ENCODE measurements around the gene PLEKHM1.
"Not testable (repeated sequence)": the region's sequence is repeated elsewhere in the genome, so short reads cannot be mapped to it uniquely, and the experiment has no call there.

PLEKHM1 gene

DNA sequence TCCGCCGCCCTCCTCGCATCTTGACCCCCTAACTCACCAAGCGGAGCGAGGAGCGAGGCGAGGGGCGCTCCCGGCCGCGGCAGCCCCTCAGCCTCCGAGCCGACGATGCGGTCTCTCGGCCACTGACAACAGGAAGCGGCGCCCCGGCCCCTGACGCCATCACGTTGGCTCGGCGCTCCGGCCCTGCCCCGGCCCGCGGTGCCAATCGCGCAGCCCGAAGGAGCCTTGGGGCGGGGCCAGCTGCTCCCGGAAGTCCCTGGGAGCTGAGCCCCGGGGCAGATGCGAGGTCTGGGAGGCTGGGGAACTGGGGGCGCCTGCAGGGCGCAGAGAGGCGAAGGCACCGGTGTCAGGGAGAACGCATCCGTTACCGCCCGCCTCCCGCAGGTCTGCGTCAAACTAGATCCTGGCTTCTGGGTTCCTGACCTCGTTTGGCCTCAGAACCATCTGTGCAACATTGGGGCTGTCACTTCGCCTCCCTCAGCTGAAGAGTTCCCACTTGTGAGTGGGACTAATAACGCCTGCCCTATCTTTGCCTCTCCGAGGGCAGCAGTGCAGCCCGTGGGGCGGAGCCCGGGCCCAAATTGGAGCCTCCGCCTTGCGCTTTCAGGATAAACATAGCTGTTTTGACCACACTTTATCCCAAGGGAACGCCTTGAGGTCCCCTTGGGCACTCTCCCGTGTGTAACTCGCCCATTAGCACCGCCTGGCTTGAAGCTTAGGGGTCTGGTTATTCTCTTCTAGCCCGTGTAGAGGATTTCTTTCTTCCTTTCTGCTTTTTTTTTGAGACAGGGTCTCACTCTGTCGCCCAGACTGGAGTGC, at the start of gene PLEKHM1:
Gene PLEKHM1, minus strand, starts transcription at position 107 of the 819 bp plus-strand sequence. CDS start 8,237 bp downstream, outside the sequence.
- peak; percentile 60 for DNase-seq (ENCODE audit: low spot score)

DNA sequence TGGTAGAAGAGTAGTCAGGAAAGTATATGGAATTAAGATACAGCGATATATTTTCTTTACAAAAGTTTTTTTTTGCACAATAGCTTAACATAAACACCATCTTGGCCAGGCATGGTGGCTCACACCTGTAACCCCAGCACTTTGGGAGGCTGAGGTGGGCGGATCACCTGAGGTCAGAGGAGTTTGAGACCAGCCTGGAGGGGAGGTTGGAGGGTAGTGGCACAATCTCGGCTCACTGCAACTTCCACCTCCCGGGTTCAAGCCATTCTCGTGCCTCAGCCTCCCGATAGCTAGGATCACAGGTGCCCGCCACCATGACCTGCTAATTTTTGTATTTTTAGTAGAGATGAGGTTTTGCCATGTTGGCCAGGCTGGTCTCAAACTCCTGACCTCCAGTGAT, 47.6 kb upstream of the PLEKHM1 start:
- DNase-seq (ENCODE audit: low spot score) = not testable (repeated sequence)

DNA sequence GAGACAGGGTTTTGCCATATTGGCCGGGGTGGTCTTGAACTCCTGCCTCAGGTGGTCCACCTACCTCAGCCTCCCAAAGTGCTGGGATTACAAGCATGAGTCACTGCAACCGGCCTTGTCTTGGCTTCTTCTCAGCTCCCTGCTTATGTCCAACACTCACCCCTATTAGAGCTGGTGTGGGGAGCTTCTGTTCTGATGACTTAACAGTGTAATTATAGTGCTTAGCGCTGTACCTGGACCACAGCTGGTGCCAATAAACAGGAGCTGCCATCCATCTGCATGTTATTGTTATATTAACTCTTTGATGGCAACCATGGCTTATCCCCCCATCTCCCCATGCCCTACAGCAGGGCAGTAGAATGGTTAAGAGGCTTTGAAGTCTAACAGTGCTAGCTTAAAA, 15.6 kb upstream of the PLEKHM1 start:
- DNase-seq (ENCODE audit: low spot score) = not testable (repeated sequence)

DNA sequence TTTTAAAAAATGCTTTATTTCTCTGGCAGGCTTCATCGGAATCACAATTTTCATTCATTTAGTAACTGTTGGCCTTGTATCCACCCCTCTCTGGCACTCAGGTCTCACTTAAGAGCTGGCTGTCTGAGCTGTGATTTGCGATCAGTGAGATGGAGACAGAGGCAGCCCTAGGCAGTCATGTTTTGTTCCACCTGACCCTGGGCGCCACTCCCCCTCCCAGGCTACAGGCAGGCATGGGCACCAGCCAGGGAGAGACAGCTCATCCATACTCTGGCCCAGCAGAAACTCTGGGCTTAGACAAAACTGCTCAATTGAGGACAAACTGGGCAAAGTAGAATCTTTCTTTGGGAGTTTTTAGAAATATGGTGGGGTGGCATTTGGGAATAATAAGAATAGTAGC, 14.7 kb upstream of the PLEKHM1 start:
- DNase-seq (ENCODE audit: low spot score) = not testable (repeated sequence)

DNA sequence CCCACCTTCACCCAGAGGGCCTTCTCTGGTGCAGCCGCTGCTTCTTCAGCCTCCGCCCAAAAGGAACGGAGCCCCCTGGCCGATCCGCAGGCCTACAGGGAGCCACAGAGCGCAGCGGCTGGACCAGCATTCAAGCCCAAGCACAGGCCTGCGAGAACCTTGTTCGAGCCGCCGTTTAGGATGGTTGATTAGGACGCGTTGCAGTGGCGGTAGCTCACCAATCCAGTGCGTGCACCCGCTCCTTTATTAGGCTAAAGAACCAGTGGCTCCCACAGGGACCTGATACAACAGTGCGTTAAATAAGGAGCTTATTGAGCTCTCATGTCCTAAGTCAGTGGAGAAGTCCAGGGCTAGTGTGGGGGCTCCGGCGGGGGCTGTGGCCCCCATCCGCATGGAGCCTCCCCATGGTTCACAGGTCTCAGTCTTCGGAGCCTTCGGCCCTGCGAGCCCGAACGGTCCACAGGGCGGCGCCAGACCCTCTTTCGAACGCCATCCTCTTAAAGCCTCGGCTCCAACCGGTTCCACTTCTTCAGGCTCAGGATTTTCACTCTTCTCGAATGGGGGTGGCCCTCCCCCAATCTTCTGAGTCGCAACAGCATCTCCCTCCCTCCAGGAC, 10.7 kb upstream of the PLEKHM1 start:
- not testable (repeated sequence) for DNase-seq (ENCODE audit: low spot score)

DNA sequence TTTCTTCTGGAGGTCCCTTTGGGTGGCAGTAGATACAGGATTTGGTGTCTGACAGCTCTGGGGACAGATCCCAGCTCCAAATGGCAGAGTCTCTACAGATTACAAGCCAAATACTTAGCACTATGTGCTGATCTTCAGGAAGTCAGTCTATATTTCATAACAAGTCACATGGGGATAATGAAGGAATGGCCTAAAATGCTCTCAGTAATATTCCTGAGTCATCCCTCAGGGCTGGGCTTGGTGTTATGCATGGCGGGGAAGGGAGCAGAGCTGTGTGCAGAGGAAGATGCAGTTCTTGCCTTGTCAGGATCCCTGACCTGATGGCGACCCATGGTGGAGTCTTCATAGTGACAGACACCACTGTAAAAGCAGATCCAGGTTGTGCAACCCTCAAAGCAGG, 10.0 kb upstream of the PLEKHM1 start:
- DNase-seq (ENCODE audit: low spot score) = not testable (repeated sequence)

DNA sequence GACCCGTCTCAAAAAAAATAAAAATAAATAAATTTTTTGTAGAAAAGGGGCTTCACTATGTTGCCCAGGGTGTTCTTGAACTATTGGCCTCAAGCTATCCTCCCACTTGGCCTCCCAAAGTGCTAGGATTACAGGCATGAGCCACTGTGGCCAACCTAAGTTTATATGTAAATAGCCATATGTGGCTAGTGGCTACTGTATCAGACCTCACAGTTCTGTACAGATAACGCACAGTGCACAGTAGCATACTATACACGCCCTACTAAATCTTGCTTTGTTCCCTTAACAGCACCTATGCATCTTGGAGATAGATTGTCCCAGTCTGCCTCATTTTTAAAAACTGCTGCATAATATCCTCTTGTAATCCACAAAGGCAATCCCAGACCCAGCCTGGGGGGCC, 8.7 kb upstream of the PLEKHM1 start:
- DNase-seq (ENCODE audit: low spot score) = not testable (repeated sequence)

DNA sequence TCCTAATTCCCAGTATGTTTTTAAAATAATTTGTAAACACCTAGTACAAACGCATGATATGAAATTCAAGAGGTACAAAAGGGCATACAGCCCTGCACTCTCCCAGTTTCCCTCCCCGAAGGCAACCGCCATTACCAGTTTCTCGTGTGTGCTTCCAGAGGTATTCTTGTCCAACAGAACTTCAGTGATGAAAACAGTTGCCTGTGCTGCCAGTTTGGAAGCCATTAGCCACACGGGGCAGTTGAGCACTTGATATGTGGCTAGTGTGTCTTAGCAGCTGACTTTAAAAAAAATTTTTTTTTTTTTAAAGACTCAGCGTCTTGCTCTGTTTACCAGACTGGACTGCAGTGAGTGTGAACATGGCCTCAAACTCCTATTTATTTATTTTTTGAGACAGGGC, 7.9 kb upstream of the PLEKHM1 start:
- not testable (repeated sequence) for DNase-seq (ENCODE audit: low spot score)

DNA sequence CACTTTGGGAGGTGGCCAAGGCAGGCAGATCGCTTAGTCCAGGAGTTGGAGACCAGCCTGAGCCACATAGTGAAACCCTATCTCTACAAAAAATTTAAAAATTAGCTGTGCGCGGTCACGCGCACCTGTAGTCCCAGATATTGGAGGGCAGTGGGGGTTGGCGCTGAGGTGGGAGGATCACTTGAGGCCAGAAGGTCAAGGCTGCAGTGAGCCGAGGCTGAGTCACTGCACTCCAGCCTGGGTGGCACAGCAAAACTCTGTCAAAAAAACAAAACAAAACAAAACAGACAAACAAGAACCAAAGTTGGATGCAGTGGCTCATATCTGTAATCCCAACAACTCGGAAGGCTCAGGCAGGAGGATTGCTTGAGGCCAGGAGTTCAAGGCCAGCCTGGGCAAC, 6.9 kb upstream of the PLEKHM1 start:
- not testable (repeated sequence) for DNase-seq (ENCODE audit: low spot score)

DNA sequence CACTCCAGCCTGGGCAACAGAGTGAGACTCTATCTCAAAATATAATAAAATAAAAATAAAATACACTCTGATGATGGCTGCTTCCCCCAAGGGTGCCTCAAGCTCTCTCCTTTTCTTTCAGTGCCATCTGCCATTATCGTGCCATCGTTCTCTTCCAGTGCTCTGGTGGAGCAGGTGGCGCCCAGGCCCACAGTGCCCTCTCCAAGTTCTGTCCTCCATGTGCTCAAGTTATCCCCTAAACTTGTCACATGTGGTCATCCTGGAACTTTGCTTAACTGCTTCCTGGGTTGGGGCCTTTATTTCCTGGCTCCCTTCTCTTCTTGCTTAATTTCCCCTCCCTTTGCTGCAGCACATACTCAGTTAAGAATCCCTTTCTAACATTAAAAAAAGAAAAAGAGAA, 6.0 kb upstream of the PLEKHM1 start:
- not testable (repeated sequence) for DNase-seq (ENCODE audit: low spot score)

DNA sequence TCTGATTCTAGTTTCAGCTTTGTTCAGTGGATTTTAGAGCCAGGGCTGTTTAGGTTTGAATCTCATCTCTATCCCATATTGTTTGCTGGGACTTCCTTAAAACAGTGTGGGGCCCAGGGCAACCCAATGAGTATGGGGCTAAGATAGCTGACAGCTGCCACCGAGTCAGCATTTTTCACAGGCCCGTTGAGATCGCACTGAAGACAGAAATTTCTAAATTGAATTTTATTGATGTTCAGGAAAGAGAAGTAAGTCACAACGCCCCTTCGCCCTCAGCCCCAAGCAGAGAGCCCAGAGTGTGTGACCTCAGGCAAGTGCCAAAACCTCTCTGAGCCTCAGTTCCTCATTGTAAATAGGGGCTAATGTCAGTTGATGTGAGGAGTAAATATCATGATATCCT, 4.0 kb upstream of the PLEKHM1 start:
- not testable (repeated sequence) for DNase-seq (ENCODE audit: low spot score)

DNA sequence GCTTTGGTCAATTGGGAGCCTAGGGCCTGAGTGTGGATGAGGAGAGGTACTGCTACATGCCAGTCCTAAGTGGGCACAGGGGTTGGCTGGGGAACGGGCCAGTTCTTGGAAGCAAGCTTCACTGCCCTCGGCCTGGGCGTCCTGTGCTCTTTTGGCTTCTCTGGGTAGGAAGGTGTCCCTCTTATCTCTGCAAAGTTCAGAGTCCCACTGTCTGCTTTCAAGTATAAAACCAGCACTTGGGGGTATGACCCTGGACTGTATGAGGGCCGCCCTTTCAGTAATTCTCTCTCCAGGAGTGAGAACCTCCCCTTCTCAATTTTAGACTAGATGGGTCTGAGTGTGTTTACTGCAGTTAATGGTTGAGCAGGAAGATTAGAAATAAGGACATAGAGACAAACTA, 1.6 kb upstream of the PLEKHM1 start:
- DNase-seq (ENCODE audit: low spot score) = not testable (repeated sequence)

DNA sequence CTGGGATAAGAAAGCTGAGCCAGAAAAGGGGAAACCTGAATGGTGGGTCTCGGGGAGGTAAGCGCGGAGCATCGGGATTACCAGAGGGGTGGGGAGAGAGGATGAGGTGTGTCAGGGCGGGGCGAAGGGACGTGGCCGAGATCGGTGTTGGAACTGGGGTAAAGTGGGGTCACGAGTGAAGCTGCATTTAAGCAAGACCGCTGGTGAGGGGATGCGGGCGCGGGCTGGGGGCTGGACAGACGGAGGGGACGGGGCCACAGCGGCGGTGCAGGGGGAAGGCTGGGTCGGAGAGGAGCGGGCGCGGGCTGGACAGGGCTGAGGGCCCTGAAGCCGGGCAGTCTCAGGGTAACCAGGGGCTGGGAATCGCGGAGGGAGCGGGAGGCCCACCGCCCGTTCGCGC, 323 bp downstream of the PLEKHM1 start:
- not testable (repeated sequence) for DNase-seq (ENCODE audit: low spot score)

DNA sequence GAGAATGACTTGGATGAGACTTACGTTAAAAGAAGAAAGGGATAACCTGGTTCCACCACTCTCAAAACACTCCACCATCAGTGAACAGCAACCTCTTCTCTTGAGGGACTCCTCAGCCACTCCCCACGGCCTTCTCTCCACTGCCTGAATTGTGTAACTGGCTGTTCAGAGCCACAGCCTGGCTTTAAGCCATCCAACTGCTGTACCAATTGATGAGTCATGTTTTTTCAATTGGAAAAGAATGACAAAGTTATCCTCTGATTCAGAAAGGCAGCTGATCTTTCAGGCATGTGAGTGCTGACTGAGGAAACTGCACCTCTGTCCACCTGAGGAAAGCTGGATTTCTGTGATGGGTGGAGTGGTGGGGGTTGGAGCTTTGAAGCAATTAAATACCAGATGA, 2.8 kb downstream of the PLEKHM1 start:
- peak; percentile 71 for DNase-seq (ENCODE audit: low spot score)

DNA sequence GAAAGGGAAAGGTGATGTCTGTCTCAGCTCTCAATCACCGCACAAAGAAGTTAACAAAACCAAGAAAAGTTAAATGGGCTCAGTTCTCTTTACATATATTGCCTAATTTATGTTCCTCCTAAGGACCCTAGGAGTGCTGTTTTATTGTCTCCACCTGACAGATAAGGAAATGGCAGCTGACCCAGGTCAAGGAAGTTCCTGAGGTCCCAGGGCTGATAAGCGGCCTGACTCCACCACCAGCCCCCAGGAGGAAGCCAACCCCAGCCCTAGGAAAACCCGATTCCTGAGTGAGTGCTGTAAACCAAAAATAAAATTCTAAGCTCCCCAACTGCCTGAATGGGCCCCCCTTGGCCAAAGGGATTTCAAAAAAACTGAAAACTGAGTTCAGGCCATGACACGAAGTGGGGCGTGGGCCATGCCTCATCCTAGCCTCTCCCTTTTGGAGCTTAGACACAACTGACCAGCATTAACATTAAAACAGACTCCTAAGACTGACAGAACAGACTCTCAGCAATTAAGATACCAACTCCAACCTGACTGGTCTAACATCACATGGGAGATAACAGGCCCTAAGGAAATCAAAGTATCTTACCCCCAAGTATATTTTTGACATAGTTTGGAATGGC, 6.8 kb downstream of the PLEKHM1 start:
- not testable (repeated sequence) for DNase-seq (ENCODE audit: low spot score)

DNA sequence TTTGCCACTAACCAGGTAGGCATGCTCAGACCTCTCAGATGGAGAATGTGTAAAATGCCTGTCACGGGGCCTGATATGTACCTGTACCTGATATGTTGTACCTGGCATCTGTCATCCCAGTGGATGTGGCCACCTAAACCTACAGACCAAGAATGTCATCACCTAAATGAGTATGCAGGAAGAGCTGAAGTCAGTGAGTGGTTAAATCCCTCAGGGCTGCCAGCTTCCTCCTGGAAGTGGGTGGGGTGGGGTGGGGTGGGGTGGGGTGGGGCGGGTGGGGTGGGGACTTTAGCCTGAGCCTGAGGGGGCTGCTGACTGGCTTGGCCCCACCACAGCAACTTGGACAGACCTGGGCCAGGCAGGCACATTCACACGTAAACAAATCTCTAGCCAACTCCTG, 7.3 kb downstream of the PLEKHM1 start:
- DNase-seq (ENCODE audit: low spot score) = not testable (repeated sequence)

DNA sequence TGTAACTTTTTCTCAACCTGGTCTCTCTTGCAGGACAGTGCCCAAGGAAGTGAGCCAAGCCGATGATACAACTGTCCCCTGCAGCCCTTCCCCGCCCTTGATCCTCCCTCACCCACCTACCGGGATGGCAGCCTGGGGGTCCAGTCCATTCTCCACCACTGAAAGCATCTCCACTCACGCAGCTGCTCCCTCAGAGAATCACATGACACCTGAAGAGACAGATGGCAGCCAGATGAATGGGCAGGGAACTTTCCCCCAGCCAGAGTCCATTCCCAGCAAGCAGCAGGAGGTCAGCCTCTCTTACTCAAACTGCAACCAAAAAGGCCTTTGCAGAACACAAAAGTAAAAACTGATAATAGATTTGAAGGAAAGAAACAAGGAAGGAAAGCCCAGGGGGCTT, 8.2 kb downstream of the PLEKHM1 start:
- DNase-seq (ENCODE audit: low spot score) = not testable (repeated sequence)

DNA sequence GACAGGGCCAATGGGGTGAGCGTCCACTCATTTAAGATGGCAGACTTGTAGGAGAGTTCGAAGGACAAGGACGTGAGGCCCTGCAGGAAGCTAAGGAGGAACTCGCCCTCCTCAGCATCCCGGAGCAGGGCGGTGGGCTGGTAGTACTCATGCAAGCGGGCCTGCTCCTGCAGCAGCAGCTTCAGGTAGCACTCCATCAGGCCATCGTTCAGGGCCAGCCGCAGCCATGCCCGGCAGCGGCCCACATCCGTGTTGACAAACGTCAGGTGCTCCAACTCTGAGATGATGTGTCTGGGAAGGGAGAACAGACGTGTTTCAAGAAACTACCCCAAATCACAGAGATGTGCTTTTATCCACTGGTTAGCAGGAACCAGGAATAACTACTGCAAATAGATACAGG, 15.1 kb downstream of the PLEKHM1 start:
- not testable (repeated sequence) for DNase-seq (ENCODE audit: low spot score)

DNA sequence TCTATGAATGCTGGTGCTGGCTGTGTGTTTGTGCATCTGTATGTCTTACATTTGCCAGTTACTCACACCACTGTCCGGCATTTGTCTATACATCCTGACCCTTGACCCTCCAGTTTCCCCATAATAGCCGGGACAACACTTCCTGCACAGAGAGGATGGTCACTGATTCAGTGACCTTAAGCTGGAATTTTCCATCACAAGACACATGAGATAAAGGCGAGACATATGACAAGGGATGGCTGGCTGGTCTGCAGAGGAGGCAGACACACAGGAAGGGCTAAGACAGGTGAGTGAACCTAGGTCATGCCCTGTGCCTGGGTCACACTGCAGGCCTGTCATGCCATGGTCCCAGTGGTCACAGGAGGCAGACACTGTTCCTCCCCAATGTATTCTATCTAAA, 18.3 kb downstream of the PLEKHM1 start:
- DNase-seq (ENCODE audit: low spot score) = not testable (repeated sequence)

DNA sequence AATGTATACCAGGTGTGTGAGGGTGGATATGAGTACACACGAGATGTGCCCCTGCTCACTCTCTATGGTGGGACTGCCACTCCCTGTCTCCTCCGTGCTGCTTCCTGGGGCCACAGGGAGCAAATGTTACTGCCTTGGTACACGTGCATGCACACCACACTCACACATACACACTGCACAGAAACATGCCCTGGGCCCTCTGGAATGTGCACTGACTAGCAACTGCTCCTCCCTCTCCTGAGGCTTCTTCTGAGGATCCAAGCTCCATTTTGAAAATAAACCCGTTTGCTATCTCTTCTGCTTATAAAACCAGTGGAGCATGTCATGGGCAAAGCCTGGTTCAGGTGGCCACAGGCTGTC, 21.3 kb downstream of the PLEKHM1 start:
- not testable (repeated sequence) for DNase-seq (ENCODE audit: low spot score)

DNA sequence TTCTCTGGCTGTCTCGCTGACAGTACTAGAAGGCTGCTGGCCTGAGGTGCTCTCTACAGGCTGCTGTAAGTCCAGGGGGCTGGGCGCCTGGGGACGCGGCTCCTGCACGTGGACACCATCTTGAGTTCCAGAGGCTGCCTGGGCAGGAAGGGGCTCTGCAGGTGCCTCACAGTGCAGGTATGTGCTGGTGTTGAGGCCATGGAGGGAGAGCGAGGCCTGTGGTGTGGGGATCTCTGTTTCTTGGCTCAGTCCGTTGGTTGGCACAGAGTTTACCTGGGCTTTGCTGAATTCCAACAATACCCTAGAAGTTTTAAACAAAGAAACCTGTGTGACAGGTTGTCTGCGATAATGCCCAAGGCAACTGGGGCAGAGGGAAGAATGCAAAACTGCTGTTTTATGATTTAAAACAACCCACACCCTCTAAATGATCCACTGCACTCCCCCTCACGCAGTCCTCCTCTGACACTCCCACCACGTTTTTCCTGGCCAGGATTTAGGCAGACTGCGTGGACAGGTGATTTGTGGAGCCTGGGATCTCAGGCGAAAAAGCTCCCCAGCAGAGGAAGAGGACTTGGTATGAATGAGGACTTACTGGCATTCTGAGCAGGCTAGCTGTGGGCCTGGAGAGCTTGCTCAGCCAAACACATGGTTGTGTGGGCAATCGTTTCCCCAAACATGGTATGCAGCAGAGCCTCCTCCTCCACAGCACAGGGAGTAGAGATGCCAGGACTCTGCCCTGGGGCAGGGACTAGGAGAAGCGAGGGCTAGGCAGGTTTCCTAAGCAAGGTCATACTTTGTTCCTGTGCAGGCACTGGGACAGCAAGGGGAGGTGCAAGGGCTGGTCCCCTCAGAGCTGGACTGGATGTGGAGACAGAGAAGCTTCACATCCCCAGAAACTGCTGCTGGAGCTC, 22.0 kb downstream of the PLEKHM1 start:
- not testable (repeated sequence) for DNase-seq (ENCODE audit: low spot score)

Data from hepatic stellate cell (primary cell).